Measurements from ENCODE around the gene ITGB8.

DNA sequence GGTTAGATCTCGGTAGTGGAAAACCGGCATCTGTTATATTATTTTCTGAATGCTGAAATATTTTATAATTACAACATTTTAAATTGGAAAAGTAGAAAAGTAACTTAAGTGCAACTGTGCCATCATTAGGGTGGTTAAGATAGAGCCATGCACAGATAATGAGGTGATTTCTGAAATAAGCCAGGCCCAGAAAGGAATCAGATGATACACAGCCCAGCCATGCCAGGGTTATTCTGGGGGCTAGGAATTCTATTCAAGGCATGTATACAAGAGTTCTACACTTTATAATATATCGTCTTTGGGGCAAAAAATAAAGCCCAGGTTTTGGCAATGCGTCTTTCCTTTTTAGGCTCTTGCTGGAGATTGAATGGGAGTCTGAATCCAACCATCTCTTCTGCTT, 128.7 kb downstream of the ITGB8 start:
- TF ChIP-seq, protein P1, sequence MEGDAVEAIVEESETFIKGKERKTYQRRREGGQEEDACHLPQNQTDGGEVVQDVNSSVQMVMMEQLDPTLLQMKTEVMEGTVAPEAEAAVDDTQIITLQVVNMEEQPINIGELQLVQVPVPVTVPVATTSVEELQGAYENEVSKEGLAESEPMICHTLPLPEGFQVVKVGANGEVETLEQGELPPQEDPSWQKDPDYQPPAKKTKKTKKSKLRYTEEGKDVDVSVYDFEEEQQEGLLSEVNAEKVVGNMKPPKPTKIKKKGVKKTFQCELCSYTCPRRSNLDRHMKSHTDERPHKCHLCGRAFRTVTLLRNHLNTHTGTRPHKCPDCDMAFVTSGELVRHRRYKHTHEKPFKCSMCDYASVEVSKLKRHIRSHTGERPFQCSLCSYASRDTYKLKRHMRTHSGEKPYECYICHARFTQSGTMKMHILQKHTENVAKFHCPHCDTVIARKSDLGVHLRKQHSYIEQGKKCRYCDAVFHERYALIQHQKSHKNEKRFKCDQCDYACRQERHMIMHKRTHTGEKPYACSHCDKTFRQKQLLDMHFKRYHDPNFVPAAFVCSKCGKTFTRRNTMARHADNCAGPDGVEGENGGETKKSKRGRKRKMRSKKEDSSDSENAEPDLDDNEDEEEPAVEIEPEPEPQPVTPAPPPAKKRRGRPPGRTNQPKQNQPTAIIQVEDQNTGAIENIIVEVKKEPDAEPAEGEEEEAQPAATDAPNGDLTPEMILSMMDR (IDR thresholded peaks at IDR 0.05) = no peak
- no peak for TF ChIP-seq POLR2A (IDR thresholded peaks at IDR 0.05)
